Nephron progenitor cell (in vitro differentiated cells): ENCODE results near the gene CYP2D6.
"Not testable (repeated sequence)": the region's sequence is repeated elsewhere in the genome, so short reads cannot be mapped to it uniquely, and the experiment has no call there.

Experiments
- DNase-seq: peaks from one replicate; pipeline ENCODE4 v3.0.0; 2021
- H3K27ac Mint-ChIP-seq: 2 replicates; pipeline ENCODE4 v1.8.0; 2021; ENCODE audit warnings: mild to moderate bottlenecking, moderate library complexity, mixed read lengths
- H3K27me3 Mint-ChIP-seq: 2 replicates; pipeline ENCODE4 v1.8.0; 2021; ENCODE audit warnings: mild to moderate bottlenecking, low read depth, mixed read lengths; ENCODE audit not compliant: poor library complexity
- H3K36me3 Mint-ChIP-seq: 2 replicates; pipeline ENCODE4 v1.8.0; 2021; ENCODE audit warnings: low read depth, mixed read lengths
- H3K4me1 Mint-ChIP-seq: 2 replicates; pipeline ENCODE4 v1.8.0; 2021; ENCODE audit warnings: mixed read lengths
- H3K4me3 Mint-ChIP-seq: 2 replicates; pipeline ENCODE4 v1.8.0; 2021; ENCODE audit warnings: mild to moderate bottlenecking, moderate library complexity, mixed read lengths
- H3K9me3 Mint-ChIP-seq: 2 replicates; pipeline ENCODE4 v1.8.0; 2021; ENCODE audit warnings: mild to moderate bottlenecking, moderate library complexity, mixed read lengths
- CTCF ChIP-seq: fragments of 200-600 bp; sonication (generic); IDR thresholded peaks from 2 replicates; pipeline ENCODE4 v1.5.0; 2021; ENCODE audit warnings: antibody characterized with exemption

The CYP2D6 gene

GRCh38 chr22:42130639-42131431, at the start of gene CYP2D6:
TSS of gene CYP2D6 (minus strand) at chr22:42130810. CDS start at chr22:42130791, 19 bp downstream.
- H3K27me3 Mint-ChIP-seq, H3K4me1 Mint-ChIP-seq, H3K4me3 Mint-ChIP-seq, H3K9me3 Mint-ChIP-seq, H3K27ac Mint-ChIP-seq, H3K36me3 Mint-ChIP-seq, DNase-seq: not testable (repeated sequence)

- Mint-ChIP-seq H3K27ac (no peak overlapping the region), H3K4me1 (peaks cover 14% of the 10 kb centered on the region)
- TF ChIP-seq CTCF = no peak
These were observed 49.0 kb upstream of the CYP2D6 start for GRCh38 chr22:42179616-42180015.

GRCh38 chr22:42178910-42179519, 48.4 kb upstream of the CYP2D6 start:
- no peak for TF ChIP-seq CTCF
- peaks cover 15% of the 10 kb centered on the region for H3K4me1 Mint-ChIP-seq
- H3K9me3 Mint-ChIP-seq = no peaks in the 10 kb centered on the region
- no peak overlapping the region for H3K27ac Mint-ChIP-seq
- no peak overlapping the region for H3K4me3 Mint-ChIP-seq
- no peak for DNase-seq
- H3K27me3 Mint-ChIP-seq = peaks cover 2% of the 10 kb centered on the region
- H3K36me3 Mint-ChIP-seq = peaks cover 29% of the 10 kb centered on the region

More at GRCh38 chr22:42179616-42180015, 49.0 kb upstream of the CYP2D6 start:
- no peak for DNase-seq
- peaks cover 29% of the 10 kb centered on the region for H3K36me3 Mint-ChIP-seq
- no peak overlapping the region for H3K4me3 Mint-ChIP-seq
- H3K9me3 Mint-ChIP-seq = no peaks in the 10 kb centered on the region
- peaks cover 2% of the 10 kb centered on the region for H3K27me3 Mint-ChIP-seq

DNA sequence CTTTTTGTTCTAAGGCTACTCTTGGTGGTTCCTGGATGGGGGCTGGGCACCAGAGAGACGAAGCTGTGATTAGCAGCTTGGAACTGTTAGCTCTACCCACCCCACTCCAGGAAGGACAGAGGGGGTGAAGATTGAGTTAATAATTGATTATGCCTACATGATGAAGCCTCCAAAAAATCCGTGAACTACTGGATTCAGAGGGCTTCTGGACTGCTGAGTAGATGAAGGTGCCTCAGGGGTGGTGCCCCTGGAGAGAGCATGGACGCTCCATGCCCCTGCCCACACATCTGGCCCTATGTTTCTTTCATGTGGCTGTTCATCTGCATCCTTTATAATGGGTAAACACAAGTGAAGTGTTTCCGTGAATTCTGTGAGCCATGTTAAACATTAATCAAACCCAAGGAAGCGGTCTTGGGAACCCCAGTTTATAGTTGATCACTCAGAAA, 47.3 kb upstream of the CYP2D6 start:
- Mint-ChIP-seq H3K9me3 (no peaks in the 10 kb centered on the region), H3K27me3 (peaks cover 2% of the 10 kb centered on the region), H3K4me3 (no peak overlapping the region), H3K27ac (peak overlapping the region; percentile 81), H3K36me3 (peaks cover 29% of the 10 kb centered on the region), H3K4me1 (peaks cover 21% of the 10 kb centered on the region)
- DNase-seq = no peak
- no peak for TF ChIP-seq CTCF

- Mint-ChIP-seq H3K27me3 (peaks cover 3% of the 10 kb centered on the region), H3K4me1 (peaks cover 36% of the 10 kb centered on the region), H3K4me3 (no peak overlapping the region), H3K9me3 (no peaks in the 10 kb centered on the region), H3K27ac (peak overlapping the region; percentile 9), H3K36me3 (peaks cover 29% of the 10 kb centered on the region)
- DNase-seq = no peak
- TF ChIP-seq CTCF = no peak
These were observed 45.8 kb upstream of the CYP2D6 start for GRCh38 chr22:42176255-42176915.

DNA sequence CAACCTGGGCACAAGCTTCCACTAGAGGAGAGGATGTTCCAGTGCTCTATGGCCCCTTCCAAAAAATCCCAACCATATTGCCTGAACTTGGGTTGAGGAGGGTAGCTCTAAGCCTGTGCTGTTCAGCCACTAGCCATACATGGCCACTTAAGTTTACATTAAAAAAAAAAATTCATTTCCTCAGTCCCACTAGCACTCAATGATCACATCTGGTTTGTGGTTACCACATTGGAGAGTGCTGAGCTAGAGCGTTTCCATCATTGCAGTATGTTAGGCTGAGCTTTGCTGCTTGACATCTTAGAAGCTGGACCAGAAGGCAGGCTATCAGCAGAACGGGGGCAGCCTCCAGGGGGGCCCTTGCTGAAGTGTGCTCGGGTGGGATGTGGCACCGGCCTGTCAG, 43.5 kb upstream of the CYP2D6 start:
- peaks cover 5% of the 10 kb centered on the region for H3K27me3 Mint-ChIP-seq
- no peak overlapping the region for H3K27ac Mint-ChIP-seq
- peaks cover 29% of the 10 kb centered on the region for H3K36me3 Mint-ChIP-seq
- DNase-seq = no peak
- no peaks in the 10 kb centered on the region for H3K9me3 Mint-ChIP-seq
- no peak overlapping the region for H3K4me3 Mint-ChIP-seq
- no peak for TF ChIP-seq CTCF
- H3K4me1 Mint-ChIP-seq = peaks cover 42% of the 10 kb centered on the region
